HG03571 (cell line): ENCODE results near the gene ARHGEF1.
"Not testable (repeated sequence)": the region's sequence is repeated elsewhere in the genome, so short reads cannot be mapped to it uniquely, and the experiment has no call there.

Source experiments
- ATAC-seq: cut with Tn5 transposase; IDR thresholded peaks from one replicate; pipeline ENCODE4 v1.9.1; 2021; ENCODE audit not compliant: unreplicated experiment

ARHGEF1 gene

GRCh38 chr19:41928754-41929535 is 46.0 kb downstream of the ARHGEF1 start:
- ATAC-seq, result no peak

- ATAC-seq, result no peak
Measured at GRCh38 chr19:41929536-41930071, 46.6 kb downstream of the ARHGEF1 start.

GRCh38 chr19:41930322-41930722 is 47.3 kb downstream of the ARHGEF1 start:
- no peak for ATAC-seq

GRCh38 chr19:41930926-41931592 is 48.1 kb downstream of the ARHGEF1 start:
- no peak for ATAC-seq

- no peak for ATAC-seq
Measured at GRCh38 chr19:41932259-41932719, 49.3 kb downstream of the ARHGEF1 start.

GRCh38 chr19:41932720-41933332 is 49.8 kb downstream of the ARHGEF1 start:
- no peak for ATAC-seq

- no peak for ATAC-seq
Measured at GRCh38 chr19:41933693-41934426, 50.9 kb downstream of the ARHGEF1 start.

- no peak for ATAC-seq
Measured at GRCh38 chr19:41934849-41935374, 51.9 kb downstream of the ARHGEF1 start.

GRCh38 chr19:41935760-41936415 is 52.9 kb downstream of the ARHGEF1 start:
- no peak for ATAC-seq

- ATAC-seq, result no peak
Measured at GRCh38 chr19:41936416-41936850, 53.4 kb downstream of the ARHGEF1 start.

GRCh38 chr19:41936961-41937360 is 54.0 kb downstream of the ARHGEF1 start:
- no peak for ATAC-seq

- no peak for ATAC-seq
Measured at GRCh38 chr19:41937525-41938468, 54.8 kb downstream of the ARHGEF1 start.

GRCh38 chr19:41939209-41939608 is 56.2 kb downstream of the ARHGEF1 start:
- not testable (repeated sequence) for ATAC-seq

GRCh38 chr19:41939861-41940730 is 57.1 kb downstream of the ARHGEF1 start:
- ATAC-seq, result no peak

- no peak for ATAC-seq
Measured at GRCh38 chr19:41940731-41941409, 57.9 kb downstream of the ARHGEF1 start.

- ATAC-seq, result no peak
Measured at GRCh38 chr19:41941410-41942202, 58.6 kb downstream of the ARHGEF1 start.

GRCh38 chr19:41944336-41944735 is 61.4 kb downstream of the ARHGEF1 start:
- ATAC-seq, result no peak
